GM12878 (cell line): ENCODE data around the gene PTPRM. TPM values are rescaled to one million over a fixed set of nuclear protein-coding genes. Genes with fewer than 3 reads are reported as not detected.

Source experiments
- ATAC-seq: fragments of 200-7000 bp; cut with Tn5 transposase; 3 replicates; pipeline ENCODE4 v1.9.1; 2020; ENCODE audit warnings: mild to moderate bottlenecking, moderate library complexity
- BruUV-seq: library from RNA; stranded (reverse); fragments of 400-500 nt; replicated peaks from 2 replicates; lab custom pipeline; 2021; lab: Mats Ljungman, UMichigan
- CTCF ChIA-PET: fragments of 300-600 bp; sonication (Branson Sonifier 250); formaldehyde crosslinking; extraction: SDS; loops from one replicate; lab custom pipeline; 2021; ENCODE audit warnings: inconsistent platforms; lab: Yijun Ruan, JAX
- POLR2A ChIA-PET: fragments of 350-600 bp; formaldehyde crosslinking; extraction: SDS; loops from one replicate; lab custom pipeline; 2021; ENCODE audit warnings: inconsistent platforms; lab: Charles Lee
- RAD21 ChIA-PET: fragments of 300-600 bp; sonication (Branson Sonifier 250); formaldehyde crosslinking; loops from one replicate; lab custom pipeline; 2023; ENCODE audit warnings: antibody characterized with exemption; ENCODE audit not compliant: unreplicated experiment; lab: Charles Lee
- SMC1A ChIA-PET: fragments of 300-600 bp; sonication (Branson Sonifier 250); formaldehyde crosslinking; loops from one replicate; lab custom pipeline; 2023; ENCODE audit not compliant: unreplicated experiment, uncharacterized antibody; lab: Charles Lee
- DNase-seq: peaks from one replicate; pipeline ENCODE4 v3.0.0-alpha.2; 2011; ENCODE audit warnings: low read depth, low spot score
- FAIRE-seq: peaks from 3 replicates; lab custom pipeline; 2011; peaks lifted over from hg19 to GRCh38; lab: Jason Lieb, UNC
- H2AFZ ChIP-seq: 2 replicates; pipeline ENCODE4 v1.6.0; 2011; ENCODE audit warnings: low read depth, low read length, control low read depth; ENCODE audit not compliant: control insufficient read depth
- H3K27ac ChIP-seq: 2 replicates; pipeline ENCODE4 v1.5.1; 2011; ENCODE audit warnings: control low read depth; ENCODE audit not compliant: control insufficient read depth, insufficient read depth
- H3K27me3 ChIP-seq, 2 experiments: replicated peaks in 1 of 2; 2 replicates each; pipeline versions ENCODE4 v1.6.0 to v1.6.1; 2011; ENCODE audit warnings: low read length in 1 of 2; ENCODE audit not compliant: control insufficient read depth in 2 of 2, insufficient read depth in 2 of 2
- H3K36me3 ChIP-seq, 2 experiments: 2 replicates each; pipeline ENCODE4 v1.5.1; 2011; ENCODE audit warnings: low read length in 1 of 2; ENCODE audit not compliant: control insufficient read depth in 2 of 2, insufficient read depth in 2 of 2
- H3K4me1 ChIP-seq: 2 replicates; pipeline ENCODE4 v1.6.1; 2011; ENCODE audit warnings: mild to moderate bottlenecking, low read length, moderate library complexity, mixed read lengths; ENCODE audit not compliant: control insufficient read depth, insufficient read depth
- H3K4me2 ChIP-seq: 2 replicates; pipeline ENCODE4 v1.6.0; 2011; ENCODE audit warnings: control low read depth; ENCODE audit not compliant: control insufficient read depth, insufficient read depth
- H3K4me3 ChIP-seq: fragments of 200-600 bp; sonication (generic); 2 replicates; pipeline ENCODE4 v1.5.1; 2016
- H3K79me2 ChIP-seq: 2 replicates; pipeline ENCODE4 v1.6.0; 2011; ENCODE audit warnings: low read length; ENCODE audit not compliant: control insufficient read depth, insufficient read depth
- H3K9ac ChIP-seq: 2 replicates; pipeline ENCODE4 v1.8.0; 2011; ENCODE audit warnings: low read length, control low read depth, mixed read lengths; ENCODE audit not compliant: control insufficient read depth, insufficient read depth
- H3K9me3 ChIP-seq: replicated peaks from 3 replicates; pipeline ENCODE4 v1.5.1; 2011; ENCODE audit warnings: mild to moderate bottlenecking, low read length; ENCODE audit not compliant: control insufficient read depth, insufficient read depth
- H4K20me1 ChIP-seq: 2 replicates; pipeline ENCODE4 v1.6.0; 2011; ENCODE audit not compliant: control insufficient read depth, insufficient read depth
- BCL11A ChIP-seq: IDR thresholded peaks from 2 replicates; pipeline ENCODE4 v1.6.1; 2011; ENCODE audit warnings: low read depth, low read length
- MTA2 ChIP-seq: fragments of 450-650 bp; IDR thresholded peaks from 2 replicates; pipeline ENCODE4 v1.6.1; 2016; ENCODE audit warnings: low read depth, mild to moderate bottlenecking, moderate library complexity
- PML ChIP-seq: IDR thresholded peaks from 2 replicates; pipeline ENCODE4 v1.6.1; 2012; ENCODE audit warnings: low read length, inconsistent platforms
- RUNX3 ChIP-seq: IDR thresholded peaks from 2 replicates; pipeline ENCODE4 v1.6.1; 2012; ENCODE audit warnings: low read length, inconsistent platforms
- SKIL ChIP-seq: fragments of 450-650 bp; IDR thresholded peaks from 2 replicates; pipeline ENCODE4 v1.6.1; 2017; ENCODE audit warnings: mild to moderate bottlenecking, low read depth, inconsistent platforms; ENCODE audit not compliant: poor library complexity, severe bottlenecking
- SMC3 ChIP-seq: IDR thresholded peaks from 2 replicates; pipeline ENCODE4 v1.6.1; 2011; ENCODE audit warnings: low read length, improper control_type of control experiment, borderline replicate concordance
- SP1 ChIP-seq: IDR thresholded peaks from one replicate; pipeline ENCODE4 v1.6.1; 2011; ENCODE audit warnings: low read depth, low read length
- WGBS: methylation state at CpG from one replicate; pipeline ENCODE4 v1.1.6; 2016; ENCODE audit warnings: low lambda C conversion rate; ENCODE audit not compliant: insufficient replicate concordance, insufficient coverage; ENCODE audit errors: missing lambda C conversion rate; 5-methylcytosine and 5-hydroxymethylcytosine counted together
- in situ Hi-C: fragments of 300-500 bp; cut with MboI; formaldehyde crosslinking; loops from 9 replicates; pipeline ENCODE4 v1.14.3; 2018; ENCODE audit warnings: mixed read lengths
- intact Hi-C: fragments of 100-400 bp; cut with micrococcal nuclease; formaldehyde crosslinking; loops from one replicate; pipeline ENCODE4 v1.14.2; 2022; ENCODE audit not compliant: unreplicated experiment
- polyA plus RNA-seq, 11 experiments: library from polyadenylated mRNA; depleted of rRNA in 4 of 11; unstranded in 6 of 11; stranded (reverse) in 5 of 11; fragments of >200 nt; fragmentation: Nextera tagmentation in 4 of 11; fragmentation: Illumina TruSeq in 1 of 11; extraction: Ambion mirVana in 4 of 11; extraction: Trizol in 1 of 11; gene quantifications; 1 replicate in 1 of 11; 2 replicates in 10 of 11; pipeline versions ENCODE4 v1.2.1 to v1.2.3, GENCODE V29; 2011 to 2016; ENCODE audit warnings: inconsistent platforms in 2 of 11, missing spikeins in 2 of 11, low read depth in 1 of 11
- total RNA-seq, 4 experiments: library from RNA; depleted of rRNA in 3 of 4; stranded (reverse); fragments of >200 nt in 3 of 4; fragmentation: Illumina TruSeq in 1 of 4; extraction: Trizol in 1 of 4; gene quantifications; 2 replicates each; pipeline versions ENCODE4 v1.2.1 to v1.2.3, GENCODE V29; 2013 to 2021

PTPRM gene
- total and polyA plus RNA-seq, 10 of the 15 experiments (the other 5 are each of a cell fraction or from before 2014, with no cell fraction given) = 0.07 to 22.6 (median 0.60) TPM

- DNase-seq (no peak), ATAC-seq (no peak), FAIRE-seq (no peak)
- Histone ChIP-seq H3K4me1 (no peaks in the 10 kb centered on the region), H3K27me3 (peaks cover 0 to 2% of the 10 kb centered on the region in 2 experiments; a peak in 2 of 4 replicates), H3K27ac (no peak overlapping the region), H3K4me3 (no peak overlapping the region), H3K79me2 (no peaks in the 10 kb centered on the region), H3K4me2 (no peak overlapping the region), H4K20me1 (no peaks in the 10 kb centered on the region), H3K36me3 (no peaks in the 10 kb centered on the region), H3K9me3 (no peaks in the 10 kb centered on the region), H3K9ac (no peak overlapping the region), H2AFZ (no peak overlapping the region)
- ChIA-PET SMC1A (no interaction called here), CTCF (no interaction called here), RAD21 (no interaction called here), POLR2A (no interaction called here)
- WGBS = 60% methylated on average over 1 of the region's 1 CpG
- intact Hi-C loops (no loop called here), in situ Hi-C loops (no loop called here)
- TF ChIP-seq BCL11A = no peak
- TF ChIP-seq SKIL = no peak
- TF ChIP-seq SMC3 = no peak
- no peak for TF ChIP-seq RUNX3
- no peak for TF ChIP-seq MTA2
- no peak for TF ChIP-seq SP1
- no peak for TF ChIP-seq PML
- BruUV-seq = no TSS peak
Measured at GRCh38 chr18:8253944-8254343, 686.8 kb downstream of the PTPRM start.
